ENCODE measurements around the gene HDAC4.
"Not testable (repeated sequence)": the region's sequence is repeated elsewhere in the genome, so short reads cannot be mapped to it uniquely, and the experiment has no call there.

Gene HDAC4

GRCh38 chr2:239178954-239179353 is 221.9 kb downstream of the HDAC4 start:
- no peak for TF ChIP-seq CTCF (conservative IDR thresholded peaks at IDR 0.05; ENCODE audit: control insufficient read depth, insufficient read depth, low read depth, low read length)
- no peak for DNase-seq (ENCODE audit: low read depth)
- no peak overlapping the region for H3K4me3 ChIP-seq (ENCODE audit: control insufficient read depth, low read depth, low read length)

- TF ChIP-seq CTCF (conservative IDR thresholded peaks at IDR 0.05; ENCODE audit: control insufficient read depth, insufficient read depth, low read depth, low read length), result no peak
- H3K4me3 ChIP-seq (ENCODE audit: control insufficient read depth, low read depth, low read length), result no peak overlapping the region
- DNase-seq (ENCODE audit: low read depth), result no peak
These were observed 222.3 kb downstream of the HDAC4 start for GRCh38 chr2:239178484-239178883.

- TF ChIP-seq CTCF (conservative IDR thresholded peaks at IDR 0.05; ENCODE audit: control insufficient read depth, insufficient read depth, low read depth, low read length), result no peak
- DNase-seq (ENCODE audit: low read depth), result no peak
- no peak overlapping the region for H3K4me3 ChIP-seq (ENCODE audit: control insufficient read depth, low read depth, low read length)
These were observed 222.9 kb downstream of the HDAC4 start for GRCh38 chr2:239177908-239178307.

GRCh38 chr2:239177325-239177724 is 223.5 kb downstream of the HDAC4 start:
- DNase-seq (ENCODE audit: low read depth), result no peak
- no peak for TF ChIP-seq CTCF (conservative IDR thresholded peaks at IDR 0.05; ENCODE audit: control insufficient read depth, insufficient read depth, low read depth, low read length)
- no peak overlapping the region for H3K4me3 ChIP-seq (ENCODE audit: control insufficient read depth, low read depth, low read length)

GRCh38 chr2:239176138-239176803 is 224.5 kb downstream of the HDAC4 start:
- DNase-seq (ENCODE audit: low read depth); H3K4me3 ChIP-seq (ENCODE audit: control insufficient read depth, low read depth, low read length): not testable (repeated sequence)

- no peak overlapping the region for H3K4me3 ChIP-seq (ENCODE audit: control insufficient read depth, low read depth, low read length)
- TF ChIP-seq CTCF (conservative IDR thresholded peaks at IDR 0.05; ENCODE audit: control insufficient read depth, insufficient read depth, low read depth, low read length), result no peak
- DNase-seq (ENCODE audit: low read depth), result no peak
These were observed 225.6 kb downstream of the HDAC4 start for GRCh38 chr2:239175181-239175580.

GRCh38 chr2:239173301-239173700 is 227.5 kb downstream of the HDAC4 start:
- H3K4me3 ChIP-seq (ENCODE audit: control insufficient read depth, low read depth, low read length), result no peak overlapping the region
- TF ChIP-seq CTCF (conservative IDR thresholded peaks at IDR 0.05; ENCODE audit: control insufficient read depth, insufficient read depth, low read depth, low read length), result no peak
- DNase-seq (ENCODE audit: low read depth), result no peak

Measured in fibroblast of mammary gland (primary cell).